ENCODE data around the gene SND1.

GRCh38 chr7:128007303-128007680, 355.3 kb downstream of the SND1 start:
- TF ChIP-seq ZFP30 (CRISPR knock-in tag; IDR thresholded peaks at IDR 0.05) = no peak
- TF ChIP-seq PATZ1 (CRISPR knock-in tag; IDR thresholded peaks at IDR 0.05; ENCODE audit: borderline replicate concordance) = no peak
- no peak for TF ChIP-seq RARB (CRISPR knock-in tag; IDR thresholded peaks at IDR 0.05)
- TF ChIP-seq ZNF8 (CRISPR knock-in tag; IDR thresholded peaks at IDR 0.05) = no peak
- TF ChIP-seq ESRRG (CRISPR knock-in tag; IDR thresholded peaks at IDR 0.05) = no peak
- TF ChIP-seq CREB5 (CRISPR knock-in tag; IDR thresholded peaks at IDR 0.05; ENCODE audit: low read depth) = no peak
- no peak for TF ChIP-seq BACH2 (CRISPR knock-in tag; IDR thresholded peaks at IDR 0.05; ENCODE audit: borderline replicate concordance)
